Endothelial cell of umbilical vein (primary cell): ENCODE data around the gene NR5A1. TPM values are rescaled to one million over a fixed set of nuclear protein-coding genes. Genes with fewer than 3 reads are reported as not detected.

Source experiments
- BruUV-seq: library from RNA; stranded (reverse); fragments of 400-500 nt; replicated peaks from 2 replicates; lab custom pipeline; 2021; lab: Mats Ljungman, UMichigan
- CTCF ChIA-PET: fragments of 300-600, 350-600 bp; sonication (Branson Sonifier 250); formaldehyde crosslinking; loops from one replicate; lab custom pipeline; 2021; ENCODE audit warnings: antibody characterized with exemption, inconsistent platforms; lab: Charles Lee
- POLR2A ChIA-PET: fragments of 300-600, 350-600 bp; sonication (Branson Sonifier 250); formaldehyde crosslinking; loops from one replicate; lab custom pipeline; 2021; ENCODE audit warnings: antibody characterized with exemption, inconsistent platforms; lab: Charles Lee
- DNase-seq: peaks from one replicate; pipeline ENCODE4 v3.0.0-alpha.2; 2011; ENCODE audit warnings: low read depth, low spot score
- FAIRE-seq: peaks from 2 replicates; lab custom pipeline; 2011; peaks lifted over from hg19 to GRCh38; lab: Jason Lieb, UNC
- H2AFZ ChIP-seq: 2 replicates; pipeline ENCODE4 v1.6.0; 2012; ENCODE audit warnings: low read depth, low read length, control low read depth, inconsistent platforms
- H3K27ac ChIP-seq: 2 replicates; pipeline ENCODE4 v1.5.1; 2011; ENCODE audit warnings: low read depth, mild to moderate bottlenecking, control low read depth, low read length, moderate library complexity; ENCODE audit not compliant: insufficient read depth
- H3K27me3 ChIP-seq, 2 experiments: 2 replicates each; pipeline versions ENCODE4 v1.6.0 to v1.6.1; 2011; ENCODE audit warnings: low read length in 2 of 2, mixed read lengths in 1 of 2; ENCODE audit not compliant: control insufficient read depth in 2 of 2, insufficient read depth in 2 of 2
- H3K36me3 ChIP-seq, 2 experiments: 2 replicates in 1 of 2; 3 replicates in 1 of 2; pipeline ENCODE4 v1.5.1; 2011; ENCODE audit warnings: low read length in 2 of 2, mild to moderate bottlenecking in 1 of 2, moderate library complexity in 1 of 2; ENCODE audit not compliant: control insufficient read depth in 2 of 2, insufficient read depth in 2 of 2; ENCODE audit errors: extremely low read depth in 1 of 2
- H3K4me1 ChIP-seq: 3 replicates; pipeline ENCODE4 v1.5.1; 2011; ENCODE audit warnings: mild to moderate bottlenecking, low read length; ENCODE audit not compliant: control insufficient read depth, insufficient read depth; ENCODE audit errors: extremely low read depth
- H3K4me2 ChIP-seq: 2 replicates; pipeline ENCODE4 v1.6.1; 2011; ENCODE audit warnings: low read length, control low read depth, mixed read lengths; ENCODE audit not compliant: insufficient read depth
- H3K4me3 ChIP-seq, 3 experiments: fragments of 200-600 bp in 1 of 3; sonication (generic), shearing (Covaris generic) in 1 of 3; replicated peaks in 1 of 3; 2 replicates each; pipeline ENCODE4 v1.5.1; 2011 to 2016; ENCODE audit warnings: control low read depth in 3 of 3, low read length in 3 of 3, mild to moderate bottlenecking in 2 of 3, inconsistent platforms in 1 of 3, low read depth in 1 of 3, moderate library complexity in 1 of 3; ENCODE audit not compliant: insufficient read depth in 1 of 3
- H3K79me2 ChIP-seq: 2 replicates; pipeline ENCODE4 v1.6.0; 2012; ENCODE audit warnings: low read length, inconsistent platforms; ENCODE audit not compliant: control insufficient read depth, insufficient read depth
- H3K9ac ChIP-seq: replicated peaks from 2 replicates; pipeline ENCODE3; 2011; ENCODE audit warnings: low read length, control low read depth; ENCODE audit not compliant: insufficient read depth; ENCODE audit errors: extremely low read depth
- H3K9me1 ChIP-seq: replicated peaks from 3 replicates; pipeline ENCODE4 v1.6.0; 2011; ENCODE audit warnings: mild to moderate bottlenecking, low read length; ENCODE audit not compliant: control insufficient read depth, insufficient read depth; ENCODE audit errors: extremely low read depth
- H3K9me3 ChIP-seq: replicated peaks from 2 replicates; pipeline ENCODE4 v1.5.1; 2012; ENCODE audit warnings: low read length, inconsistent platforms; ENCODE audit not compliant: control insufficient read depth, insufficient read depth
- H4K20me1 ChIP-seq: replicated peaks from 2 replicates; pipeline ENCODE3; 2011; ENCODE audit warnings: mild to moderate bottlenecking, low read length; ENCODE audit not compliant: control insufficient read depth, insufficient read depth; ENCODE audit errors: extremely low read depth
- CTCF ChIP-seq, 2 donors: IDR thresholded peaks; 1 replicate in 1 of 2; 2 replicates in 1 of 2; pipeline ENCODE4 v1.5.1; 2011; ENCODE audit warnings: low read length in 2 of 2, mild to moderate bottlenecking in 2 of 2, moderate library complexity in 2 of 2, control low read depth in 1 of 2, inconsistent platforms in 1 of 2, low read depth in 1 of 2; ENCODE audit not compliant: insufficient read depth in 1 of 2; ENCODE audit errors: extremely low read depth in 1 of 2
- EZH2 ChIP-seq: IDR thresholded peaks from 2 replicates; pipeline ENCODE4 v1.6.1; 2012; ENCODE audit warnings: borderline replicate concordance, low read depth, mild to moderate bottlenecking, moderate library complexity, low read length, inconsistent platforms; ENCODE audit not compliant: severe bottlenecking
- FOS ChIP-seq: IDR thresholded peaks from 2 replicates; pipeline ENCODE4 v1.6.1; 2011; ENCODE audit warnings: mild to moderate bottlenecking, low read length, moderate library complexity, borderline replicate concordance; ENCODE audit not compliant: insufficient read depth
- GATA2 ChIP-seq: IDR thresholded peaks from 2 replicates; pipeline ENCODE4 v1.7.0; 2011; ENCODE audit warnings: low read depth, mild to moderate bottlenecking, moderate library complexity, mixed read lengths, low read length; ENCODE audit not compliant: insufficient read length, insufficient read depth
- JUN ChIP-seq: IDR thresholded peaks from 2 replicates; pipeline ENCODE4 v1.6.1; 2011; ENCODE audit warnings: borderline replicate concordance, low read depth; ENCODE audit not compliant: insufficient read length, insufficient read depth
- MAX ChIP-seq: IDR thresholded peaks from 2 replicates; pipeline ENCODE4 v1.6.1; 2011; ENCODE audit not compliant: insufficient read depth, insufficient read length
- MYC ChIP-seq: IDR thresholded peaks from one replicate; pipeline ENCODE4 v1.6.1; 2011; ENCODE audit warnings: mild to moderate bottlenecking, low read depth, low read length
- POLR2A ChIP-seq: IDR thresholded peaks from 2 replicates; pipeline ENCODE4 v1.6.1; 2012; ENCODE audit warnings: low read depth, mild to moderate bottlenecking, control low read depth, low read length
- POLR2AphosphoS5 ChIP-seq: IDR thresholded peaks from 2 replicates; pipeline ENCODE4 v1.6.1; 2012; ENCODE audit warnings: low read depth, mild to moderate bottlenecking, control low read depth, low read length, moderate library complexity; ENCODE audit not compliant: insufficient read depth
- dilution Hi-C: fragments of 300-500 bp; cut with MboI; formaldehyde crosslinking; loops from one replicate; pipeline ENCODE4 v1.15.0; 2019; ENCODE audit warnings: low sequenced_read_pairs; ENCODE audit not compliant: extremely low pct_ligation_motif_present
- intact Hi-C: fragments of 100-400 bp; cut with micrococcal nuclease; formaldehyde crosslinking; loops from one replicate; pipeline ENCODE4 v1.10.0; 2022
- polyA plus RNA-seq, 4 experiments: library from polyadenylated mRNA; depleted of rRNA in 3 of 4; stranded (reverse) in 3 of 4; unstranded in 1 of 4; fragments of >200 nt; gene quantifications; 2 replicates each; pipeline versions ENCODE4 v1.2.1 to v1.2.3, GENCODE V29; 2011 to 2012; ENCODE audit warnings: missing spikeins in 1 of 4
- total RNA-seq: library from RNA; stranded (reverse); gene quantifications from 2 replicates; pipeline ENCODE4 v1.2.3, GENCODE V29; 2021

NR5A1 gene
- total and polyA plus RNA-seq, 2 donors (not counting 3 experiments of a cell fraction or from before 2014, with no cell fraction given) = not detected

DNA sequence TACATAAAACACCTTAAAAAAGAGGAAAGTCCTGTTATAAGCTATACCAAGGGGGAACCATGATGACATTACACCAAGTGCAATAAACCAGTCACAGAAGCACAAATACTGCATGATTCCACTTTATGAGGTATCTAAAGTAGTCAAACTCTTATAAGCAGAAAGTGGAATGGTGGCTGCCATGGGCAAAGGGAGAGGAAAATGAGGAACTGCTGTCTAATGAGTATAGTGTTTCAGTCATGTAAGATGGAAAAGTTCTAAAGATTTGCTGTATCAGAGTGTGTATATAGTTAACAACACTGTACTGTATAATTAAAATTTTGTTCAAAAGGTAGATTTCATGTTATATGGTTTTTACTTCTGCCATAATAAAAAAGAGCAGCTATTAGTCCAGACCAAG, 34.6 kb upstream of the NR5A1 start:
- no TSS peak for BruUV-seq
- no peaks in the 10 kb centered on the region for H3K9me3 ChIP-seq
- peaks cover 12 to 22% of the 10 kb centered on the region in 2 experiments for H3K27me3 ChIP-seq
- DNase-seq (no peak), FAIRE-seq (no peak)
- H3K36me3 ChIP-seq = no peaks in the 10 kb centered on the region
- no peak overlapping the region for H3K27ac ChIP-seq
- no peak overlapping the region for H3K4me2 ChIP-seq
- CTCF ChIA-PET = no interaction called here
- no peak overlapping the region for H2AFZ ChIP-seq
- H3K9me1 ChIP-seq = no peaks in the 10 kb centered on the region
- TF ChIP-seq POLR2AphosphoS5 = no peak
- TF ChIP-seq JUN = no peak
- no peak for TF ChIP-seq CTCF (IDR thresholded peaks at IDR 0.05; ENCODE audit: extremely low read depth in 1 of 2, insufficient read depth in 1 of 2, low read depth in 1 of 2, low read length in 2 of 2)
- no peak for TF ChIP-seq POLR2A
- TF ChIP-seq FOS = no peak
- TF ChIP-seq GATA2 = no peak
- no peak for TF ChIP-seq EZH2
- TF ChIP-seq MYC = no peak
- no peak for TF ChIP-seq MAX
- dilution Hi-C loops = no loop called here
- no peak overlapping the region for H3K9ac ChIP-seq
- POLR2A ChIA-PET = no interaction called here
- no peaks in the 10 kb centered on the region for H3K4me1 ChIP-seq
- no peak overlapping the region for H3K4me3 ChIP-seq
- H3K79me2 ChIP-seq = no peaks in the 10 kb centered on the region
- intact Hi-C loops = no loop called here
- no peaks in the 10 kb centered on the region for H4K20me1 ChIP-seq
